ENCODE data around the gene ABCG1. TPM values are rescaled to one million over a fixed set of nuclear protein-coding genes. Genes with fewer than 3 reads are reported as not detected.
"Not testable (repeated sequence)": the region's sequence is repeated elsewhere in the genome, so short reads cannot be mapped to it uniquely, and the experiment has no call there.

Gene ABCG1
- total RNA-seq, 1 experiment from 2014 or later: 9.0 TPM

DNA sequence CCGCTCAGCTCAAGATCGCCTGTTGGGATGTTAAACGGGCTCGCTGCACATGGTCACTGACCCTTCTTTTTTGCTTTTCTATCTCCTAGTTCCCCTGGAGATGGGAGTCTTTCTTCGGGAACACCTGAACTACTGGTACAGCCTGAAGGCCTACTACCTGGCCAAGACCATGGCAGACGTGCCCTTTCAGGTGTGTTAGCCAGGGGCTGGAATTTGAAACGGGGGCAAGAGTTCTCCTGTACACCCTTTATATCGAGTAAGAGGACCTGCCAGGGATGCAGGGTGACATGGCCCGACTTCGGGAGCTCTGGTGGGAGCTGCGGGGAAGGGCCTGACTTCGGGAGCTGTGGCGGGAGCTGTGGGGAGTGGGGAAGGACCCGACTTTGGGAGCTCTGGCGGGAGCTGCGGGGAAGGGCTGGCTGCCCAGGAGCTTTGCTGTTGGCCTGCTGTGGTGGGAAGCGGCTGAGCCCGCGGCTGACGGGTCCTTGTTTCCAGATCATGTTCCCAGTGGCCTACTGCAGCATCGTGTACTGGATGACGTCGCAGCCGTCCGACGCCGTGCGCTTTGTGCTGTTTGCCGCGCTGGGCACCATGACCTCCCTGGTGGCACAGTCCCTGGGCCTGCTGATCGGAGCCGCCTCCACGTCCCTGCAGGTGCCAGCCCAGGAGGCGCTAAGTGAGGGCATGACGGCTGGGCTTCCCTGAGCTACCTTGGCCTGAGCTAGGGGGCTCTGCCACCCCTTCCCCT lies 72.2 kb downstream of the ABCG1 start:
- DNase-seq (ENCODE audit: low spot score): no peak

DNA sequence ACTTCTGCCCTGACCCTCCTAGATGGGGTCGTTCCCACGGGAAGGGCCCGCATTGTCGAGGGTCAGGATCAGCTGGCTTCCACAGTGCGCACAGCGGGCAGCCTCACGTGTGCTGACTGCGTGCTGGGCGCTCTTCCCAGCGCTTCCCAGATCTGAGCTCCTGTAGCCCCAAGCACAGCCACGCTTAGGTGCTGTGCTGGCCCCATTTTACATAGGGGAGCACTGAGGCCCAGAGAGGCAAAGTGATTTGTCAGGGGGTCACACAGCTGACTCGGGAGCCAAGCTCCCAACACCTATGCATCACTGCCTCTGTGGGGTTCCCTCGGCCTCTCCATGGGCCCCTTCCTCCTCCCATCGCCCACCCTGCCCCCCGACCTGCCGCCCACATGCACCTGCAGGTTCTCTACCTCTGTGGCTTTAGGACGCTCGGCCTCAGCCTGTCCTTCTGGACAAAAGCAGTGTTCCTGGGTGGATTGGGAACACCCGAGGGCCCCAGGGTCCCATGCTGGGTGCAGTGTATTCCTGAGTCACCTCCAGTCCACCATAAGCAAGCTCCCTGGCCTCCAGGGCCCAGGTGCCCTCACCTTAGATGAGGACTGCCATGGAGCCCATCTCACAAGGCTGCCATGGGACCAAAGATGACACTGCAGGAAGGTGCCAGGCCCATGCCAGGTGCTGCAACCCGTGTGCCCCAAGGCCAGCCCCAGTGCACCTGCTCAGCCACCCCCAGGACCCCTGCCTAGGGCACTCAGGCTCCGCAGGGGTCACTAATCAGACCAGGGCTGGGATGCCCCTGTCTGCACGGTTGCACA lies 73.0 kb downstream of the ABCG1 start:
- no peak for DNase-seq (ENCODE audit: low spot score)

DNA sequence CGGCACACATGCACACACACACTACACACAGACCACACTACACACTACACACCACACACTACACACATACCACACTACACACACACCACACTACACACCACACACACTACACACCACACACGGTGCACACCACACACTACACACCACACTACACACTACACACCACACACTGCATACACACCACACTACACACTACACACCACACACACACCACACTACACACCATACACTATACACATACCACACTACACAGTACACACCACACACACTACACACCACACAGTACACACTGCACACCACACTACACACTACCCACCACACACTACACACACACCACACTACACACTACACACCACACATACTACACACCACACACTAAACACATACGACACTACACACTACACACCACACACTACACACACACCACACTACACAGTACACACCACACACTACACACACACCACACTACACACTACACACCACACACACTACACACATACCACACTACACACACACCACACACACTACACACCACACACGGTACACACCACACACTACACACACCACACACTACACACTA lies 73.7 kb downstream of the ABCG1 start:
- DNase-seq (ENCODE audit: low spot score): not testable (repeated sequence)

DNA sequence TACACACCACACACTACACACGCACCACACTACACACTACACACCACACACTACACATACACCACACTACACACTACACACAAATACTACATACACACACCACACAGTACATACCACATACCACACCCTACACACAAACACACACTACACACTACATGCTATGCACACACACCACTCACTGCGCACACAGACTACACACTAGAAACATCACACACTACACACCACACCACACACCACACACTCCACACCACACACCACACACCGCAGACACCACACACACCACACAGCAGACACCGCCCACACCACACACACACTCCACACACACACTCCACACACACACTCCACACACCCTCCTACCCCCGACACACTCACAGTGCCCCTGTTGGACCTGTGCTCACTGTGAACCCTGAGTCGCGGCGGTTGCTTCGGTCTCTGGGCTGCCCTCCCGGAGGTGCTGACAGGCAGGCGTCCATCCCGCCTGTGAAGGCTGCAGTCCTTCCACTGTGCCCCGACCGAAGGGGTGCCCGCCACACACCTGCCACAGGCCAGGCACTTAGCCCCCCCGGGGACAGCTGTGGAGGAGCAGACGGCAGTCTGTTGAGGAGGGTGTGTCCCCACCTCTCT lies 74.8 kb downstream of the ABCG1 start:
- DNase-seq (ENCODE audit: low spot score): no peak

DNA sequence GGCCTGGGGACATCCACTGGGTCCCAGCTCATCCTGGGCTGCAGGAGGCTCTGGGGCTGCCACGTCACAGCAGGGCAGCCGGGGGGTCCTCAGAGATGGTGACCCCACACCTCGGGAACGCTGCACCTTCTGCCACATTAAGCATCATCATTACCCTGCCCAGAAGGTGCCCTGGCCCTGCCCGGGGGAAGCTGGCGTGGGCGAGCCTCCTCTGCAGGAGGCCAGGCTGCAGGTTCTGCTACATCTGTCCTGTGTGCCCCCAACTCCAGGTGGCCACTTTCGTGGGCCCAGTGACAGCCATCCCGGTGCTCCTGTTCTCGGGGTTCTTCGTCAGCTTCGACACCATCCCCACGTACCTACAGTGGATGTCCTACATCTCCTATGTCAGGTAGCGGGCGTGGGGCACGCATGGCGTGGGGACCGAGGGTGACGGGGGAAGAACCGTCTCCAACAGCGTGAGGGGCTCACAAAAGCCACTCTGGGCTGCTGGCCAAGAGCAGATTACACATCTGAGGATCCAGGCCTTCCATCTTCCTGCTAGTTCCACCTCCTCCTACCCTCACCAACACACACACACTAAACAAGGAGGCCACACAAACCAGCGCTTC lies 75.4 kb downstream of the ABCG1 start:
- no peak for DNase-seq (ENCODE audit: low spot score)

DNA sequence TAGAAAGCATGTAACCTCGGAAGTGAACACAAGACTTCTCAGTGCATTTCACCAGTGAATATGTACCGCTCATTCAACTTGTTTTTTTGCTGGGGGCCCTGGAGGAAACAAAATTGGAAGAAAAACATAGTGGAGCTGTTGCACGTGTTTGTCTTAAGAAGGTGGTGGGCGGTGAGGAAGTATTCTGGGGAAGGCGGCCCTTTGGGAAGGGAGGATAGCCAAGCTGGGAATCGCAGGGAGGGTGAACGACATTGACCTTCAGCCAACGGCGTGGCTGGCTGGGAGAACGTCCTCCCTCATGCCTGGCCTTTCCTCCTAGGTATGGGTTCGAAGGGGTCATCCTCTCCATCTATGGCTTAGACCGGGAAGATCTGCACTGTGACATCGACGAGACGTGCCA lies 76.9 kb downstream of the ABCG1 start:
- no peak for DNase-seq (ENCODE audit: low spot score)

DNA sequence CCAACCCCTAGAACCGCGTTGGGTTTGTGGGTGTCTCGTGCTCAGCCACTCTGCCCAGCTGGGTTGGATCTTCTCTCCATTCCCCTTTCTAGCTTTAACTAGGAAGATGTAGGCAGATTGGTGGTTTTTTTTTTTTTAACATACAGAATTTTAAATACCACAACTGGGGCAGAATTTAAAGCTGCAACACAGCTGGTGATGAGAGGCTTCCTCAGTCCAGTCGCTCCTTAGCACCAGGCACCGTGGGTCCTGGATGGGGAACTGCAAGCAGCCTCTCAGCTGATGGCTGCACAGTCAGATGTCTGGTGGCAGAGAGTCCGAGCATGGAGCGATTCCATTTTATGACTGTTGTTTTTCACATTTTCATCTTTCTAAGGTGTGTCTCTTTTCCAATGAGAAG lies 77.6 kb downstream of the ABCG1 start:
- no peak for DNase-seq (ENCODE audit: low spot score)

DNA sequence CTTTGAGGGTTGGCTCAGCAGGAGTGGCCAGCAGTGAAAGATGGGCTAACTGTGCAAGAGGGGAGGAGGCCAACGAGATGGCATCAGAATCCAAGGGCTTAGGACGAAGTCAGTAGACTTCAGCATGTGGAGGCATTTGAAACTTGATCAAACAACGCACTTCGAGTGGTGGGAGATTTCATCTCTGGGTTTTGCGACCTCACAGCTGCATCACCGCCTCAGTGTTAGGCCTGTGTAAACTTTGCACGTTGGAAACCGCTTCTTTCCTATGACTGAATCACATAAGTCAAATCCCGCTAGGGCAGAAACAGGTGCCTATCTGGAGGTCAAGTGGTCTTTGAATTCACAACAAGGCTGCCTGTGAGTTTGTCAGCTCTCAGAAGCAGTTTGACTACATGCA lies 78.4 kb downstream of the ABCG1 start:
- no peak for DNase-seq (ENCODE audit: low spot score)

DNA sequence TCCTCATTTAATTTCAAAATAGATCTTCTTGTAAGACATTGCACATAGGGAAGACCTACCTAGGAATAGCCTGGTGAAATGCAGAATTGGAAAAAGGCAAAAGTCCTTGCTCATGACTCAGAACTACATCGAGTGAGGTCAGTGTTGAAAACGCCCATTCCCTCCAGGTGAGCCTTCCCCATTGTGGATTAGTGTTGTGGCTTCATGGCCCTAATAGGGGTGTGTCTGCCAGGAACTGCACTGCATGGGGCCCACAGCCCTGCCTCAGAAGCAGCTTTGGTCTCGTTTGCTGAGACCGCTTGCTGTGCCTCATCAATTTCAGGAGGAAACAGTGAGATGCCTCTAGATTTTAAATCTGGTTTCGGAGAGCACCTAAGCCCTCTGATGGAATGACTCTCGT lies 79.3 kb downstream of the ABCG1 start:
- no peak for DNase-seq (ENCODE audit: low spot score)

DNA sequence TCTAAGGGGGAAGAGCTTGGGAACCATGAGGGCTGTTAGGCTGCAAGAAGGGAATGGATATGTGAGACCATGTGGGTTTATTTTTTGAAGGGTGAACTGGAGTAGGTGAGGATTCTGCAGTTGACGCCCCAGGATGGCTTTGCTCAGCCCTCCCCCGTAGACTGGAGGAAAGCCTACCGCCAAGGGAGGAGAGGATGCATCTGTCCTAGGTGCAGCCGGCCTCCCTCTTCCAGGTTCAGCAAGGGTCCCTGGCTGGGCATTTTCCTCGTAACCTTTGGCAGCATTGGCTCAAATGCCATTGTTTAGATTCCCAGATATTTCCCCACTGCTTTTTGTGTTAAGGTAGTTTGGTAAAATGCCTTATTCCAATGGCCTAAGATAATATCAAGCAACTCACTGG lies 79.7 kb downstream of the ABCG1 start:
- no peak for DNase-seq (ENCODE audit: low spot score)

DNA sequence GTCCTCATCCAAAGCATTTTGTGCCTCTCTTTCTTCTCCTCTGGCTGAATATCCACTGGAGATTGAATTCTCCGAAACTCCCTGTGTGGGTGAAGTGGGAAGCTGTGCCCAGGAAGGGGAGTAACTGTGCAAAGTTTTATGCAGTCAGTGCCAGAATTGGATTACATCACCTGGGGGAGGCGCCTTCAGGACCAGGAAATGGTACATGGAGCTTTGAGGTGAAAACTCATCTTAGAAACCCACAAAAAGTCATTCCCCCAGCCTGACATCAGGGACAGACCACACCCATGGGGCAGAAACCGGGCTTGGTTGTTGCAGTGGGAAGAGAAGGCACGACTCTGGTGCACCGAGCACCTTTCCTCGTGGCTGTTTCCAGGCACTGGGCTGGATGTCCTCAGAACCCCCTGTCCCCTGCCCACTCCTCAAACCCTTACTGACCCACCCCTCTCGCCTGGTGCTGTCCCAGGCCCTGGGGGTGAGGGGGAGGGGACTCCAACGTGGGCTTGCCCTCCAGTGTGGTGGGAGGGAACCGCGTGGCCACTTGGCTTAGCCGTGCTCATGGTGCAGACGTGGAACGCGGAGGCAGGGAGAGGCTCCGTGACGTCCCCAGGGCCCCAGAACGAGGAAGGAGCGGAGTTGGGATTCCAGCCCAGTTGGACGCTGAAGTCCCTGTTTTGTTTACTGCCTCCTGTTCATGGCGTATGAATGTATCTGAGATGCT lies 80.5 kb downstream of the ABCG1 start:
- DNase-seq (ENCODE audit: low spot score): peak; percentile 49

DNA sequence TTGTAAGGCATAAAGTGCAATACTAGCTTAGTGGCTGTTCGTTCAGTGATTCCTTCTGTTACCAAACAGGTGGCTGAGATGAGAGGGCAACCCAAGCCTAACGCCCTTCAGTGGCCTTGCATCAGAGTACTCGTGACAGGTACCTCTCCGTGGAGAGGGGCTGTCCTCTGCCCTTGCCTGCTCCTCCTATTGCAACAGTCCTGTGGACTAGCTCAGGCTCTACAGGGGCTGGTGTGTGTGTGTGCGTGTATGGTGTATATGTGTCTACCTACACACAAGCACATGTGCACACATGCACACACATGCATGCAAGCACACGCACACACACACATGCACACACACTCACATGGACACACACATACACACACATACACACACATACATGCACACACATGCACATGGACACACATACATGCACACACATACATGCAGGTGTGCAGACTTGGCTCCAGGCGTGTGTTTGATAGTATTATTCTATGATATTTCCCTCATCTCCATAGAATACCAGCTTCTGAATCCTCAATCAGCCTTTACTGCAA lies 81.2 kb downstream of the ABCG1 start:
- DNase-seq (ENCODE audit: low spot score): no peak

DNA sequence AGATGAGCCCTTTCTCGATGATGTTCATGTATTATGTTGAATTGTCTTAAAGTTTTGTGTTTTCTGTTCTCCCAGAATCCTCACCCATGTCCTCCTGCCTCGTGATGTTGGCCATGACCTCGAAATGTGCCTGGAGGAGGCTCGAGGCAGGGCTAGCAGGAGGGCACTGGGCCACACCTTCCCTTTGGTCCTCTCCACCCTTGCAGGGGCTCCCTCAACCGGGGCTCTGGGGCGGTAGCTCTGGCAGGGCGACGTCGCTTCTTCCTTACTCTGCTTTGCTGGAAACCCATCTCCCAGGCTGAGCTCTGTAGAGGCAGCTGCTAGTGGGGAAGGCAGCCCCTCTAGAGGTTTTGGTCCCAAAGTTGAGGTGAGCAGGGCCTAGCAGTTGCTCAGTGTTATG lies 82.0 kb downstream of the ABCG1 start:
- DNase-seq (ENCODE audit: low spot score): no peak

DNA sequence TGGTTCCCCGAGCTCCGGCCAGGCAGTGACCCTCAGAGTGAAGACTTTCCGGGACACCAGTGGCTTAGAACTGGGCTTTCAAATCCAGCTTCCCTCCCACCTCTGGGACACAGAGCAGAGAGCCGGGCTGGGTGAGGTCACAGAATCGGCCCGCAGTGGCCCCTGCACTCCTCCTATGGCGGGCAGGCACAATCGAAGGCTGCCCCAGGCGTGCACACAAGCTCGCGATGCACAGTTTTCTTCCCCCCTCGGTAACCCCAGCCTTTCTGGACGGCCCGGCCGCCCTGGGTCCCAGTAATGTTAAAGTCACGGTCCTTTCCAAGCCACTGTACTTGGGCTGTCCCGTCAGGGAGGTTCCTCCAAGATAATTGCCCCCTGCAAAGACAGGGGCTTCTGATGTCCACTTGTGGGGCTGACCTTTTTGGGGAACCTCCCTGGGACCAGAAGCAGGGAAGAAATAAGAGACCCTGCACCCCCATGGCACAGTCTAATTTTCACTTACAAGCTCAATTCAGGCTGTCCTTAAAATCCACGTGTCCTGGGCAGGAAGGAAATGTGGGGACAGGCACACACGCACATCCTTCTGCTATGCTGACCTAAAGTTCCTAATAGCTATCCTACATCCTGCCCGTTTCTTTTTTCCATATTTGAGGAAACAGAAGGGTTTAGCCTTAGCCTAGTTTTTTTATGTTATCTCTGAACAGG lies 82.6 kb downstream of the ABCG1 start:
- no peak for DNase-seq (ENCODE audit: low spot score)

DNA sequence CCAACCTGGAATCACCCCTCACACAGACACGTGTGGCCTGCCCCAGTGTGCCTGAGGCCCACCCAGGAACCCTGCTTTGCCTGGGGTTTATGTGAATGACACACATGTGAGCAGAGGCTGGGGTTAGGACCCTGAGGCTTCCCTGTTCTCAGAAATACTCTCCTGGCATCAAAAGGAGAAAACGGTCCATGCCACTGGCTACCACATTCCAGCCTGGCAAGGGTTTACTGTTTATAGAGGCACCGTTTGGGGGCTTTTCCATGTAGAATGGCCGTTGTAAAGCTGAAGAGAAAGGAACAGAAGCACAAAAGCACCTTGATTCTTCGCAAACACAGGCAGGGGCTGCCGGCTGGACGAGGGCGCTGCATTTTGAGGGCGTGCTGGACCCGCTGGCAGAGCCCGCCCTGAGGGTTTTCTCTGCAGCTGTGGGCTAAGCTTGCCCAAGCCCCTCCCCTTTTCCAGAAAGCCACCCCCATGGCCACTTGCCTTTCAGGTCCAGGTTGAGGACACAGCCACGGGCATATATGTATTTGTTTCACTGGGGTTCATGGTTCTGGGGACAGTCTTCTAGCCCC lies 83.2 kb downstream of the ABCG1 start:
- no peak for DNase-seq (ENCODE audit: low spot score)

DNA sequence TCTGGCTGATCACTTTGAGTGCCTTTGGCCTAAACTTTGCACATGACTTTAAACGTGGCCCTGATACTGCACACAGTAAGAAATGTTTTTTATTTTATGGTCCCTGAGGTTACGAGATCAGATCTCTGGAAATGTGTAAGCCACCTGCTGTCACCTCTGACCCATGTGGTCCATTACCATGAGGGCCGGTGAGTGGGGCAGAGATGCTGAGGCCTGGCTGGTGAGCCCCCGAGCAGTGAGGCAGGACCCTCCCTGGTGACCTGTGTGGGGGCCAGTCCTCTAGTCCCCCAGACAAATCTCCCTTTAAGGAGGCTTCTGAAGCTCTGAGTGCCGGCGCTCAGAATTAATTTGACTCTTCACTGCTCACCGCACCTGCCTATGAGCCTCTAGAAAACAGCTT lies 83.9 kb downstream of the ABCG1 start:
- no peak for DNase-seq (ENCODE audit: low spot score)

DNA sequence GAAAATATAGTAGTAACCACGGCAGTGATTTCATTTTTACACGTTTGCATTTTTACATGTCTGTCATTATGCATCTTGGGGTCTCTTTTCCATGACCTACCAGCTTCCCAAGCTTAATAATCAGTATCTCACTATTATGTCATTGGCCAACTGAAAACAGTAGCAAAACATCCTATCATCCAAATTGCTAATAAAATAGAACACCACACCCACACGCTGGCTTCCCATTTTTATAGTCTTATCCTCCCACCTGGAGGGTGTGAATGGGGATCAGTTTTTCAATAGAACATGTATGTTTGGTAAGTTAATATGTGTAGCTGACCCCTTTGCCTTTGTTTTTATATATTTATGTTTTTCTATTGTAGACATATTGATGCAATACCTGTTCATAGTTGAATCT lies 84.5 kb downstream of the ABCG1 start:
- no peak for DNase-seq (ENCODE audit: low spot score)

DNA sequence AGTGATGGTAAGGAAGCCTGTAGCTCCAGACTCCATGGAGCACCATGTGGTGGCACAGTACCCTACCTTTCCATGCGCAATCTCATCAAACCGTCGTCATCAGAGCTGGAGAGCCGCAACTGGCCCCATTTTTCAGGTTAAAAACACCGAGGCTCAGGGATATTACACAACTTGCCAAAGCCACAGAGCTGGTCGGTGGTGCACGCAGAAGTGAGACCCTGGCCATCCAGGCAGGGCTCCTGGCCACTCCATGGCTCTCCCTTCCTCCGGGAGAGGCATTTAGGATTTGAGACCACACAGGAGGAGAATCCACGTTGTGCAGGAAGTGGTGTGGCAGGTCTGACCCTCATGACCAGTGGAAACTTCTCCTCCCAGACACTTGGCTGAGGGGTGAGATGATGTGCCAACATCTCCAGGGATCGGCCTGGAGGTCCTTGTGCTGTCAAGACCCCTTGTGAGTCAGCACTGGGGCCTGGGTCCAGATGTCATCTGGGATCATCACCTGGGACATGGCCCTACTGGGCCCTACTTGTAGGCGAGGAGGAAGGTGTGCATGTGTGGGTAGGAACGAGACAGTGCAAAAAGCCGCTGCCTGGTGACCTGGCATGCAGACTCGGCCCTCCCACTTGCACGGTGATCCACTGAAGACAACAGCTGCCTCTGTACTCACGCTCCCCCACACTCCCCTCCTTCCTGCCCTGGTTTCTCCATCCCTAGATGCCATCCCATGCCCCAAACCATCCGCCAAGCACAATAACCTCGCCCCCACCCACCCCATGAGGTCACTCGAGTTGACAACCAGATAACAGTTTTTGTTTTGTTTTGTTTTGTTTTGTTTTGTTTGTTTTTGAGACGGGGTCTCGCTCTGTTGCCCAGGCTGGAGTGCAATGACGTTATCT lies 85.9 kb downstream of the ABCG1 start:
- DNase-seq (ENCODE audit: low spot score): no peak

DNA sequence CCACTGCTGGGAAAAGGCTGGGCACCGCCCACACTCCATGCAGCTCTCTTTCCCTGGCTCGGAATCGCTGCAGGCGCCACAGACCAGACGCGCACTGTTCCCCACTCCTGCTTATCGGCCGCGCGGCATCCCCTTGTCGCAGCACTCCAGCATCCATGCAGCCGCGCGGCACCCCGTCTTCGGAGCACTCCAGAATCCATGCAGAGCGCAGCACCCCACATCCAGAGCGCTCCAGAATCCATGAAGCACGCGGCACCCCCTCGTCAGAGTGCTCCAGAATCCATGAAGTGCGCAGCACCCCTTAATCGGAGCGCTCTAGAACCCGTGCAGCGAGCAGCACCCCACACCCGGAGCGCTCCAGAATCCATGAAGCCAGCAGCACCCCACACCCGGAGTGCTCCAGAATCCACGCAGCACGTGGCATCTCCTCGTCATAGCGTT lies 86.8 kb downstream of the ABCG1 start:
- DNase-seq (ENCODE audit: low spot score): no peak

Measured in H4 (cell line).